ENCODE measurements around the gene SUSD2.

SUSD2 gene

DNA sequence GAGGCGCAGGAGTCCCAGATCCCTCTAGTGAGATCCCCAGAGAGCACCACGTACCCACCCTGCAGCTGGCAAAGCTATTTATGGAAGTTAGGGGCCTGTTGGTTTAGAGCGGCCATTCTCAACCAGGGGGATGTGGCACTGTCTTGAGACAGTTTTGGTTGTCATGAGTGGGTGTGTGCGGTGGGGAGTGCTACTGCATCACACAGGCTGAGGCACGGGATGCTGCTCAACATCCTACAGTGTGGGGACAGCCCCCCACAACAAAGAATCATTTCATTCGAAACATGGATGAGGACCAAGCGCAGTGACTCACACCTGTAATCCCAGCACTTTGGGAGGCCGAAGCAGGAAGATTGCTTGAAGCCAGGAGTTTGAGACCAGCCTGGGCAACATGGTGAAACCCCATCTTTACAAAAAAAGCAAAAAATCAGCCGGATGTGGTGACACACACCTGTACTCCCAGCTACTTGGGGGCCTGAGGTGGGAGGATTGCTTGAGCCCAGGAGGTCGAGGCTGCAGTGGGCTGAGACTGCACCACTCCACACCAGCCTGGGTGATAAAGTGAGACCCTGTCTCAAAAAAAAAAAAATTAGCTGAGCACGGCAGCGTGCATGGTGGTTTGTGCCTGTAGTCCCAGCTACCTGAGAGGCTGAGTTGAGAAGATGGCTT, 35.4 kb downstream of the SUSD2 start:
- no peak for DNase-seq
- no peaks in the 10 kb centered on the region for H3K36me3 Mint-ChIP-seq
- no peak overlapping the region for H3K27ac Mint-ChIP-seq
- peaks cover 3 to 5% of the 10 kb centered on the region in 2 donors for H3K4me1 Mint-ChIP-seq
- ATAC-seq (replicated peaks): peak; percentile 57 to 71
- H3K9me3 Mint-ChIP-seq: no peaks in the 10 kb centered on the region
- H3K27me3 Mint-ChIP-seq: no peaks in the 10 kb centered on the region
- H3K4me3 Mint-ChIP-seq: no peak overlapping the region

DNA sequence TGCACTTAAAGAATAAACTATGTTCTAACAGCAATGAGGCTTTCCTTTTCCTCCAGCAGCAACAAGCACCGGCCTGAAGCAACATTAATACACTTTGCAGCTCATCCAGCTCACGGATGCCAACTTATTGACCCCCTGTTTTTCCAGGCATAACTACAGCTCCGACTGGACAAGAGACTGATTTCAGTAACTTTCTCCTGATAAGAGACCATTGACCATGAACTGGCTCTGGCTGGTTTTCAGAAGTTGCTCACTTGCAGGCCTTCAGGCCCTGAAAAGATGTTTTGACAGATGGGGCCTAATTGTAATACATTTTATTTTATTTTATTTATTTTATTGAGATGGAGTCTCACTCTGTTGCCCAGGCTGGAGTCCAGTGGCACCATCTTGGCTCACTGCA, 36.1 kb downstream of the SUSD2 start:
- Mint-ChIP-seq H3K27me3 (no peaks in the 10 kb centered on the region), H3K27ac (no peak overlapping the region), H3K4me1 (peaks cover 0 to 2% of the 10 kb centered on the region in 2 donors), H3K4me3 (no peak overlapping the region), H3K9me3 (no peaks in the 10 kb centered on the region), H3K36me3 (no peaks in the 10 kb centered on the region)
- DNase-seq (no peak), ATAC-seq (replicated peaks) (no peak)

DNA sequence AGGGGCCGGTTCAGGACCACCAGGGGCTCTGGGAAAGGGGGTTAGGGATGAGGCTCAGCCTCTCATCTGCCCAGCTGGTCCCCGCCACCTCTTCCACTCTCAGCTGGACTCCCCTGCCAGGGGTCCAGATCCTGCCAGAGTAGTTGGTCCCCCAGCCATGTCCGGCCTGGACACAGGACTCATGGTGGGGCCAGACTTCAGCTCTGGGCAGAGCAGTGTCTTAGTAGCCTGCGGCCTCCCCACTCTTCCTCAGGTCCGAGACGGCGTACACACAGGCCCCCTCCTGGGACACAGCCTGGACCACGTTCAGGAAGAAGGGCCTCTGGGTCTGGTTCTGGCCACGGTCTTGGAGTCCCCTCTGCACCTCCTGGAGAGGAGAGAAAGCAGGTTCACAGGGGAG, 38.5 kb downstream of the SUSD2 start:
- ATAC-seq (replicated peaks): no peak

GRCh38 chr22:24224468-24224867, 43.2 kb downstream of the SUSD2 start:
- peaks cover 0 to 1% of the 10 kb centered on the region in 2 donors for H3K9me3 Mint-ChIP-seq
- no peaks in the 10 kb centered on the region for H3K4me1 Mint-ChIP-seq
- no peaks in the 10 kb centered on the region for H3K36me3 Mint-ChIP-seq
- no peak for ATAC-seq (replicated peaks)
- no peaks in the 10 kb centered on the region for H3K27me3 Mint-ChIP-seq
- DNase-seq: no peak
- H3K27ac Mint-ChIP-seq: no peak overlapping the region
- no peak overlapping the region for H3K4me3 Mint-ChIP-seq

More for the DNA sequence above, 38.5 kb downstream of the SUSD2 start:
- H3K4me1 Mint-ChIP-seq: no peaks in the 10 kb centered on the region
- peaks cover 0 to 1% of the 10 kb centered on the region in 2 donors for H3K9me3 Mint-ChIP-seq
- DNase-seq: no peak
- no peak overlapping the region for H3K4me3 Mint-ChIP-seq
- H3K27me3 Mint-ChIP-seq: no peaks in the 10 kb centered on the region
- no peak overlapping the region for H3K27ac Mint-ChIP-seq
- H3K36me3 Mint-ChIP-seq: no peaks in the 10 kb centered on the region

DNA sequence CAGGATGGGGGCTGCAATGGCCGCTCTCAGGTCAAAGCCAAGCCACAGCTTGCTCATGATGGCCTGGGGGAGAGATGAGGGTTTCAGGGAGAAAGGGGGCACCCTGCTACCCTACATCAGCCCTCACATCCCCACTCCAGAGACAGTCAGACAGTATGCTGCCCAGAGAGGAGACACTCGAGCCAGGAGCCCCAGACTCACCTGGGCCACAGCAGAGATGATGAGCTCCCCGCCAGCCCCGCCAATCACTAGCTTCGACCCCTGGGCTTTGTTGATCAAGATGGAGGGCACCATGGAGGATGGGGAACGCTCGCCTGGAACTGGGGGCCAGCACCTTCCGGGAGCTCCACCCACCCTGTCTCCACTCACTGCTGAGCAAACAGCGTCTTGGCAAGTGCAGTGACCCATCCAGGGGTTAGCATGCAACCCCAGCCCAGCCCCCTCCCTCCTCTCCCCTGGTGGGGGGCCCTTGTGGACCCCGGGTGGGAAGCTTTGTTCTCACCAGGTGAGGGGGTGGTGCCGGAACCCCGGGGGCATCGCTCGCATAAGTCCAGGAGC, 43.8 kb downstream of the SUSD2 start:
- no peak overlapping the region for H3K27ac Mint-ChIP-seq
- H3K27me3 Mint-ChIP-seq: no peaks in the 10 kb centered on the region
- ATAC-seq (replicated peaks) (no peak), DNase-seq (no peak)
- H3K9me3 Mint-ChIP-seq: peaks cover 0 to 1% of the 10 kb centered on the region in 2 donors
- H3K4me1 Mint-ChIP-seq: no peaks in the 10 kb centered on the region
- no peak overlapping the region for H3K4me3 Mint-ChIP-seq
- H3K36me3 Mint-ChIP-seq: no peaks in the 10 kb centered on the region

- no peak for ATAC-seq (replicated peaks)
- H3K36me3 Mint-ChIP-seq: no peaks in the 10 kb centered on the region
Observed at GRCh38 chr22:24225951-24226350, 44.7 kb downstream of the SUSD2 start.

GRCh38 chr22:24230911-24231656, 49.8 kb downstream of the SUSD2 start:
- Mint-ChIP-seq H3K4me1 (peaks cover 0 to 3% of the 10 kb centered on the region in 2 donors), H3K4me3 (no peak overlapping the region), H3K27ac (peak overlapping the region; percentile 65), H3K36me3 (no peaks in the 10 kb centered on the region), H3K27me3 (peaks cover 0 to 3% of the 10 kb centered on the region in 2 donors), H3K9me3 (no peaks in the 10 kb centered on the region)
- DNase-seq (peak; percentile 35), ATAC-seq (replicated peaks) (peak; percentile 79 to 91)

More at GRCh38 chr22:24225951-24226350, 44.7 kb downstream of the SUSD2 start:
- Mint-ChIP-seq H3K27ac (no peak overlapping the region), H3K9me3 (peaks cover 0 to 1% of the 10 kb centered on the region in 2 donors), H3K27me3 (no peaks in the 10 kb centered on the region), H3K4me3 (no peak overlapping the region), H3K4me1 (no peaks in the 10 kb centered on the region)
- no peak for DNase-seq

DNA sequence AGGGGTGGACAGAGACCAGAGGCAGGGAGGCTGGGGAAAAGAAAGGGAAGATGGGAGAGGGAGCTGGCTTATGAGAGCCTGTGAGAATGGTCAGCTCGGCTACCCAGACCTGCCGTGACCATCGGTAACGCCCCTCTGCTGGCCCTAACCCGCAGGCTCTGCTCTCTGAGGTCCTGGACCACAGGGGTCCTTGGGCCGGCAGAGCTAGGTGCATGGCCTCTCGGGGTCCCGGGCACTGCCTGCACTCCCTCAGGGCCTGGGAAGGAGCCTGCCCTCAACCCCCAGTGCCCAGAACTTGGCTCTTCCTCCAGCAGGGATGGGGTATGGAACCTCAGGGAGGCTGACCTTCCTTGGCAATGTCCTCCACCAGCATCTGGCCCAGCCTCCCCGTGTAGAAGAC, 50.4 kb downstream of the SUSD2 start:
- Mint-ChIP-seq H3K27me3 (peaks cover 0 to 3% of the 10 kb centered on the region in 2 donors), H3K36me3 (no peaks in the 10 kb centered on the region), H3K9me3 (no peaks in the 10 kb centered on the region), H3K4me1 (peaks cover 0 to 3% of the 10 kb centered on the region in 2 donors), H3K27ac (peak overlapping the region; percentile 65), H3K4me3 (no peak overlapping the region)
- DNase-seq (no peak), ATAC-seq (replicated peaks) (no peak)

DNA sequence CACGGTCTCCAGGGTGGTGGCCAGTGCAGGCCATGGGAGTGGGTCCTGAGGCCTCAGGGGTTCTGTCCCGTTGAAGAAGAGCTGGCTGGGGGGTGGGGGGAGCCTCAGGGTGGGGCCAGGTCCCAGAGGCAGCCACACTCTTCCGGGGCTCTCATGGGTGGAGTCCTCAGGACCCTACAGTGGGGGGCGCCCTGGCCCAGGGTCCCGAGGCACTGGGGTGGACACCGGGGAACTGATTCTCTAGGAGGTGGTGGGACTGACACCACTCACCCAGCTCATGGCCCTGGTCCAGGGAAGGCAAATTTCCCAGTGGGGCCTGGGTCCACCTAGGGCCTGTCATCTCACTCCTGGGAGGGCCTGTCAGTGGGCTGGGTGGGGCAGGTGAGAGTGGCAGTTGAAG, 50.8 kb downstream of the SUSD2 start:
- Mint-ChIP-seq H3K9me3 (no peaks in the 10 kb centered on the region), H3K4me3 (no peak overlapping the region), H3K27me3 (peaks cover 0 to 3% of the 10 kb centered on the region in 2 donors), H3K4me1 (peaks cover 0 to 3% of the 10 kb centered on the region in 2 donors), H3K36me3 (no peaks in the 10 kb centered on the region), H3K27ac (no peak overlapping the region)
- DNase-seq: no peak
- no peak for ATAC-seq (replicated peaks)

DNA sequence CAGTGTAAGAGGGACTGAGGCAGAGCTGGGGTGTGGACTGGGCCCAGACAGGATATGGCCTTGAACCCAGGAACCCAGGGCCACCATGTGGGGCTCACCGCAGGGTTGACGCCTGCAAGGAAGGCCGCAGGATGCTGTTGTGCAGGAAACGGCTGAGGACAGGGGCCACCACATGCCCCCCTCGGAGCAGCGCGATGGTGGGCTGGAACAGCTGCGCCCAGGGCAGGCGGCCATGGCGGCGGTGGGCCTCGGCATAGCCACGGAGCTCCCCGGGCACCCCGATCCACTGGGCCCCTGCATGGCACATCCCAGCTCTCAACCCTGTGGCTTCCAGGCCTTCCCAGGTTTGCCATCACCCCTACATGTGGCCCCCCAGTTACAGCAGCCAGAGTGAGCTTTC, 51.4 kb downstream of the SUSD2 start:
- no peak for DNase-seq
- Mint-ChIP-seq H3K27ac (no peak overlapping the region), H3K4me3 (no peak overlapping the region), H3K9me3 (no peaks in the 10 kb centered on the region), H3K36me3 (no peaks in the 10 kb centered on the region), H3K4me1 (peaks cover 0 to 3% of the 10 kb centered on the region in 2 donors), H3K27me3 (peaks cover 0 to 3% of the 10 kb centered on the region in 2 donors)
- no peak for ATAC-seq (replicated peaks)

DNA sequence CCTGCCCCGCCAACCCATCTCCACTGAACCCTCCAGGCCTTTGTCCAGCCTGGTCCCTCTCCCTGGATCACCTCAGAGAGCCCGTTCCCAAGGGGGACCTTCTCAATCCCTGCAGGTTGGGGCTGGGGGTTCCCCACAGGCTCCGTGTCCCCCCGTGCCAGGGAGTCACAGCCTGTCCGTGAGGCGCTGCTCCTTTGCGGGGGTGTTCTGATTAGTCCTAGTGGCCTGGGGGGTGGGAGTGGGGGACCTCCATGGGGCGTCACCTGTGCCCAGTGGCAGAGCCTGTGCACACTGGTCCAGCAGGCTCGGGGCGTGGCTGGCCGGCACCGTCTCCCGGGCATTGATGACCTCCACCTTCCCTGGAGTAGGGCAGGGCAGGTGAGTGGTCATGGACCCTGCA, 51.9 kb downstream of the SUSD2 start:
- ATAC-seq (replicated peaks): no peak
- Mint-ChIP-seq H3K4me3 (no peak overlapping the region), H3K27me3 (peaks cover 0 to 3% of the 10 kb centered on the region in 2 donors), H3K9me3 (no peaks in the 10 kb centered on the region), H3K36me3 (no peaks in the 10 kb centered on the region), H3K27ac (no peak overlapping the region), H3K4me1 (peaks cover 0 to 3% of the 10 kb centered on the region in 2 donors)
- DNase-seq: no peak

- DNase-seq (no peak), ATAC-seq (replicated peaks) (no peak)
- Mint-ChIP-seq H3K4me3 (no peak overlapping the region), H3K27me3 (peaks cover 0 to 3% of the 10 kb centered on the region in 2 donors), H3K9me3 (no peaks in the 10 kb centered on the region), H3K36me3 (no peaks in the 10 kb centered on the region), H3K27ac (no peak overlapping the region), H3K4me1 (peaks cover 0 to 3% of the 10 kb centered on the region in 2 donors)
Observed at GRCh38 chr22:24233816-24234215, 52.5 kb downstream of the SUSD2 start.

- no peak for DNase-seq
- Mint-ChIP-seq H3K27me3 (peaks cover 0 to 3% of the 10 kb centered on the region in 2 donors), H3K36me3 (no peaks in the 10 kb centered on the region), H3K9me3 (no peaks in the 10 kb centered on the region), H3K4me1 (peaks cover 0 to 3% of the 10 kb centered on the region in 2 donors), H3K27ac (no peak overlapping the region), H3K4me3 (no peak overlapping the region)
- no peak for ATAC-seq (replicated peaks)
Observed at GRCh38 chr22:24235315-24235714, 54.0 kb downstream of the SUSD2 start.

DNA sequence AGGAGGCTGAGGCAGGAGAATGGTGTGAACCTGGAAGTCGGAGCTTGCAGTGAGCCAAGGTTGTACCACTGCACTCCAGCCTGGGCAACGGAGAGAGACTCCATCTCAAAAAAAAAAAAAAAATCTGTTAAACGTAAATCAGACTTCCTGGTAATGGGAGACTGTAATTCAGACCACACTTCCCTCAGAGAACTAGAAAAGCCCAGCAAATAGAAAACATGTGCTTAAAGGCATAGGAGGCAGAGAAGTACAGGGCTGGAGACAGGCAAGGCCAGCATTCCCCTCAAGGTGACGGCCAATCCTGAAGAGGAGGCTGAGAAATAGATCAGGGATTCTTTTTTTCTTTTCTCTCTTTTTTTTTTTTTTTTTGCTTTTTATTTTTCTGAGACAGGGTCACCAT, 55.4 kb downstream of the SUSD2 start:
- Mint-ChIP-seq H3K27ac (no peak overlapping the region), H3K9me3 (no peaks in the 10 kb centered on the region), H3K4me3 (no peak overlapping the region), H3K27me3 (no peaks in the 10 kb centered on the region), H3K36me3 (no peaks in the 10 kb centered on the region), H3K4me1 (no peaks in the 10 kb centered on the region)
- ATAC-seq (replicated peaks): no peak
- no peak for DNase-seq

All from stimulated activated naive B cell treated with anti-CD40 and anti-IgM and Interleukin-4, amounts not matched to agents 10 μg/mL and 1 μg/mL and 100 μg/mL, for 72 hours (primary cell).